Measurements from ENCODE around the gene FBN1. TPM values are rescaled to one million over a fixed set of nuclear protein-coding genes. Genes with fewer than 3 reads are reported as not detected.

FBN1 gene
- total RNA-seq, 2 donors from 2014 or later = 5.5 to 5.9 TPM

GRCh38 chr15:48469271-48469670 is 176.2 kb downstream of the FBN1 start:
- Mint-ChIP-seq H3K27ac (no peak overlapping the region), H3K4me3 (no peak overlapping the region), H3K27me3 (ENCODE audit: insufficient read depth) (peaks cover 12% of the 10 kb centered on the region), H3K4me1 (peaks cover 6% of the 10 kb centered on the region), H3K9me3 (no peaks in the 10 kb centered on the region), H3K36me3 (ENCODE audit: low read depth) (no peaks in the 10 kb centered on the region)
- Histone ChIP-seq H3K4me3 (ENCODE audit: low read length) (no peak overlapping the region), H3K4me1 (ENCODE audit: control insufficient read depth, insufficient read depth, low read length) (no peaks in the 10 kb centered on the region), H3K9ac (ENCODE audit: extremely low read depth, low read length, poor library complexity, severe bottlenecking) (no peak overlapping the region), H3K27ac (ENCODE audit: low read depth, low read length) (no peak overlapping the region), H3K27me3 (ENCODE audit: control insufficient read depth, insufficient read depth, low read length, poor library complexity, severe bottlenecking) (peaks cover 5% of the 10 kb centered on the region), H3K36me3 (ENCODE audit: control insufficient read depth, insufficient read depth, low read length) (peaks cover 37% of the 10 kb centered on the region), H3K9me3 (ENCODE audit: control insufficient read depth, low read length) (no peaks in the 10 kb centered on the region)
- 96 to 98% methylated on average over 6 of the region's 6 CpGs for WGBS, 2 experiments (ENCODE audit: insufficient coverage in 1 of 2, insufficient read length in 1 of 2)
- TF ChIP-seq CTCF (conservative IDR thresholded peaks at IDR 0.05) = no peak
- no peak for DNase-seq

- WGBS, 2 experiments (ENCODE audit: insufficient coverage in 1 of 2, insufficient read length in 1 of 2) = 96% methylated on average over 4 of the region's 4 CpGs; no CpG with 5 or more reads in 1 of the 2 experiments
- TF ChIP-seq CTCF (conservative IDR thresholded peaks at IDR 0.05) = no peak
- Histone ChIP-seq H3K9ac (ENCODE audit: extremely low read depth, low read length, poor library complexity, severe bottlenecking) (no peak overlapping the region), H3K27me3 (ENCODE audit: control insufficient read depth, insufficient read depth, low read length, poor library complexity, severe bottlenecking) (peaks cover 5% of the 10 kb centered on the region), H3K4me1 (ENCODE audit: control insufficient read depth, insufficient read depth, low read length) (no peaks in the 10 kb centered on the region), H3K27ac (ENCODE audit: low read depth, low read length) (no peak overlapping the region), H3K36me3 (ENCODE audit: control insufficient read depth, insufficient read depth, low read length) (peaks cover 39% of the 10 kb centered on the region), H3K4me3 (ENCODE audit: low read length) (no peak overlapping the region), H3K9me3 (ENCODE audit: control insufficient read depth, low read length) (no peaks in the 10 kb centered on the region)
- Mint-ChIP-seq H3K27me3 (ENCODE audit: insufficient read depth) (peaks cover 12% of the 10 kb centered on the region), H3K4me1 (peaks cover 5% of the 10 kb centered on the region), H3K9me3 (no peaks in the 10 kb centered on the region), H3K36me3 (ENCODE audit: low read depth) (no peaks in the 10 kb centered on the region), H3K27ac (no peak overlapping the region), H3K4me3 (no peak overlapping the region)
- no peak for DNase-seq
Measured at GRCh38 chr15:48467801-48468200, 177.7 kb downstream of the FBN1 start.

- Mint-ChIP-seq H3K4me1 (no peaks in the 10 kb centered on the region), H3K36me3 (ENCODE audit: low read depth) (no peaks in the 10 kb centered on the region), H3K27ac (no peak overlapping the region), H3K27me3 (ENCODE audit: insufficient read depth) (peaks cover 12% of the 10 kb centered on the region), H3K4me3 (no peak overlapping the region), H3K9me3 (no peaks in the 10 kb centered on the region)
- peaks cover 5% of the 10 kb centered on the region for H3K27me3 ChIP-seq (ENCODE audit: control insufficient read depth, insufficient read depth, low read length, poor library complexity, severe bottlenecking)
- no peak overlapping the region for H3K27ac ChIP-seq (ENCODE audit: low read depth, low read length)
- no peak for DNase-seq
- 89 to 100% methylated on average over 1 of the region's 1 CpG for WGBS, 2 experiments (ENCODE audit: insufficient coverage in 1 of 2, insufficient read length in 1 of 2)
- peaks cover 39% of the 10 kb centered on the region for H3K36me3 ChIP-seq (ENCODE audit: control insufficient read depth, insufficient read depth, low read length)
- no peak overlapping the region for H3K9ac ChIP-seq (ENCODE audit: extremely low read depth, low read length, poor library complexity, severe bottlenecking)
- no peak for TF ChIP-seq CTCF (conservative IDR thresholded peaks at IDR 0.05)
- no peaks in the 10 kb centered on the region for H3K4me1 ChIP-seq (ENCODE audit: control insufficient read depth, insufficient read depth, low read length)
- no peak overlapping the region for H3K4me3 ChIP-seq (ENCODE audit: low read length)
- H3K9me3 ChIP-seq (ENCODE audit: control insufficient read depth, low read length) = no peaks in the 10 kb centered on the region
Measured at GRCh38 chr15:48466820-48467219, 178.7 kb downstream of the FBN1 start.
